ENCODE results near the gene MAPK1. TPM values are rescaled to one million over a fixed set of nuclear protein-coding genes. Genes with fewer than 3 reads are reported as not detected.
"Not testable (repeated sequence)": the region's sequence is repeated elsewhere in the genome, so short reads cannot be mapped to it uniquely, and the experiment has no call there.

The MAPK1 gene
- total RNA-seq, 1 experiment from 2014 or later, result 98.8 TPM

GRCh38 chr22:21862386-21863245 is 4.8 kb downstream of the MAPK1 start:
- no peak overlapping the region for H3K27ac ChIP-seq
- H3K9me3 ChIP-seq (replicated peaks), result no peaks in the 10 kb centered on the region
- no peak overlapping the region for H3K4me3 ChIP-seq
- peaks cover 8% of the 10 kb centered on the region for H3K4me1 ChIP-seq
- DNase-seq, result no peak
- no peaks in the 10 kb centered on the region for H3K27me3 ChIP-seq
- H3K36me3 ChIP-seq, result peaks cover 4% of the 10 kb centered on the region; the same call in 1 of the 2 replicates

- H3K27ac ChIP-seq, result no peak overlapping the region
- no peak overlapping the region for H3K4me3 ChIP-seq
- peaks cover 8% of the 10 kb centered on the region for H3K4me1 ChIP-seq
- peaks cover 4% of the 10 kb centered on the region; the same call in 1 of the 2 replicates for H3K36me3 ChIP-seq
- H3K9me3 ChIP-seq (replicated peaks), result no peaks in the 10 kb centered on the region
- DNase-seq, result no peak
- H3K27me3 ChIP-seq, result no peaks in the 10 kb centered on the region
Measured at GRCh38 chr22:21861851-21862250, 5.6 kb downstream of the MAPK1 start.

- peak in 1 of 2 experiments; percentile 18 for DNase-seq
- no peak overlapping the region for H3K27ac ChIP-seq
- H3K4me3 ChIP-seq, result no peak overlapping the region
- H3K36me3 ChIP-seq, result peaks cover 4% of the 10 kb centered on the region; the same call in 1 of the 2 replicates
- H3K9me3 ChIP-seq (replicated peaks), result no peaks in the 10 kb centered on the region
- H3K4me1 ChIP-seq, result peaks cover 8% of the 10 kb centered on the region
- no peaks in the 10 kb centered on the region for H3K27me3 ChIP-seq
Measured at GRCh38 chr22:21861264-21861848, 6.1 kb downstream of the MAPK1 start.

GRCh38 chr22:21860491-21861039 is 6.9 kb downstream of the MAPK1 start:
- H3K4me3 ChIP-seq, result no peak overlapping the region
- DNase-seq, result no peak
- H3K36me3 ChIP-seq, result peaks cover 4% of the 10 kb centered on the region; the same call in 1 of the 2 replicates
- no peak overlapping the region for H3K27ac ChIP-seq
- H3K4me1 ChIP-seq, result peaks cover 8% of the 10 kb centered on the region
- H3K27me3 ChIP-seq, result no peaks in the 10 kb centered on the region
- H3K9me3 ChIP-seq (replicated peaks), result no peaks in the 10 kb centered on the region

GRCh38 chr22:21858025-21858764 is 9.2 kb downstream of the MAPK1 start:
- Histone ChIP-seq H3K27ac (no peak overlapping the region), H3K36me3 (no peaks in the 10 kb centered on the region; the same call in 1 of the 2 replicates), H3K4me1 (no peaks in the 10 kb centered on the region), H3K27me3 (no peaks in the 10 kb centered on the region), H3K9me3 (replicated peaks) (no peaks in the 10 kb centered on the region), H3K4me3 (no peak overlapping the region)
- no peak for DNase-seq

GRCh38 chr22:21857481-21857914 is 9.9 kb downstream of the MAPK1 start:
- no peak overlapping the region for H3K27ac ChIP-seq
- 0 out of 2 replicates have a peak, but pooled peaks cover 2% of the 10 kb centered on the region for H3K4me1 ChIP-seq
- H3K9me3 ChIP-seq (replicated peaks), result no peaks in the 10 kb centered on the region
- H3K4me3 ChIP-seq, result no peak overlapping the region
- no peak for DNase-seq
- H3K36me3 ChIP-seq, result peaks cover 3% of the 10 kb centered on the region; the same call in 1 of the 2 replicates
- no peaks in the 10 kb centered on the region for H3K27me3 ChIP-seq

GRCh38 chr22:21856868-21857267 is 10.6 kb downstream of the MAPK1 start:
- H3K4me3 ChIP-seq, result no peak overlapping the region
- H3K27ac ChIP-seq, result no peak overlapping the region
- DNase-seq, result no peak
- H3K9me3 ChIP-seq (replicated peaks), result no peaks in the 10 kb centered on the region
- H3K36me3 ChIP-seq, result peaks cover 3% of the 10 kb centered on the region; the same call in 1 of the 2 replicates
- H3K27me3 ChIP-seq, result no peaks in the 10 kb centered on the region
- H3K4me1 ChIP-seq, result 0 out of 2 replicates have a peak, but pooled peaks cover 3% of the 10 kb centered on the region

GRCh38 chr22:21856197-21856596 is 11.2 kb downstream of the MAPK1 start:
- Histone ChIP-seq H3K27ac (no peak overlapping the region), H3K36me3 (peaks cover 3% of the 10 kb centered on the region; the same call in 1 of the 2 replicates), H3K27me3 (no peaks in the 10 kb centered on the region), H3K9me3 (replicated peaks) (no peaks in the 10 kb centered on the region), H3K4me3 (no peak overlapping the region), H3K4me1 (0 out of 2 replicates have a peak, but pooled peaks cover 3% of the 10 kb centered on the region)
- DNase-seq, result no peak

- DNase-seq, result no peak
- Histone ChIP-seq H3K4me3 (no peak overlapping the region), H3K4me1 (peaks cover 3% of the 10 kb centered on the region; the same call in 1 of the 2 replicates), H3K9me3 (replicated peaks) (no peaks in the 10 kb centered on the region), H3K36me3 (peaks cover 4% of the 10 kb centered on the region), H3K27me3 (no peaks in the 10 kb centered on the region), H3K27ac (no peak overlapping the region)
Measured at GRCh38 chr22:21855676-21856075, 11.8 kb downstream of the MAPK1 start.

- DNase-seq, result no peak
- no peak overlapping the region for H3K4me3 ChIP-seq
- H3K27ac ChIP-seq, result no peak overlapping the region
- no peaks in the 10 kb centered on the region for H3K27me3 ChIP-seq
- peaks cover 8% of the 10 kb centered on the region; the same call in 1 of the 2 replicates for H3K4me1 ChIP-seq
- peaks cover 10% of the 10 kb centered on the region for H3K36me3 ChIP-seq
- peaks cover 5% of the 10 kb centered on the region; the same call in 1 of the 2 replicates for H3K9me3 ChIP-seq (replicated peaks)
Measured at GRCh38 chr22:21850660-21851059, 16.8 kb downstream of the MAPK1 start.

- H3K4me3 ChIP-seq, result no peak overlapping the region
- no peak for DNase-seq
- no peaks in the 10 kb centered on the region for H3K27me3 ChIP-seq
- H3K9me3 ChIP-seq (replicated peaks), result peaks cover 5% of the 10 kb centered on the region; the same call in 1 of the 2 replicates
- H3K36me3 ChIP-seq, result peaks cover 11% of the 10 kb centered on the region
- peaks cover 8% of the 10 kb centered on the region; the same call in 1 of the 2 replicates for H3K4me1 ChIP-seq
- H3K27ac ChIP-seq, result no peak overlapping the region
Measured at GRCh38 chr22:21849489-21849888, 18.0 kb downstream of the MAPK1 start.

GRCh38 chr22:21848057-21848456 is 19.4 kb downstream of the MAPK1 start:
- not testable (repeated sequence) for H3K4me1 ChIP-seq; H3K27me3 ChIP-seq; H3K4me3 ChIP-seq; H3K9me3 ChIP-seq (replicated peaks); H3K27ac ChIP-seq; DNase-seq
- peaks cover 17% of the 10 kb centered on the region for H3K36me3 ChIP-seq

- Histone ChIP-seq H3K4me1 (peaks cover 5% of the 10 kb centered on the region; the same call in 1 of the 2 replicates), H3K36me3 (peaks cover 14% of the 10 kb centered on the region), H3K27me3 (no peaks in the 10 kb centered on the region), H3K27ac (no peak overlapping the region), H3K4me3 (no peak overlapping the region), H3K9me3 (replicated peaks) (peaks cover 5% of the 10 kb centered on the region; the same call in 1 of the 2 replicates)
- no peak for DNase-seq
Measured at GRCh38 chr22:21845558-21846453, 21.6 kb downstream of the MAPK1 start.

Measured in SJCRH30 (cell line).